ENCODE data around the gene SLC7A5.
"Not testable (repeated sequence)": the region's sequence is repeated elsewhere in the genome, so short reads cannot be mapped to it uniquely, and the experiment has no call there.

SLC7A5 gene

DNA sequence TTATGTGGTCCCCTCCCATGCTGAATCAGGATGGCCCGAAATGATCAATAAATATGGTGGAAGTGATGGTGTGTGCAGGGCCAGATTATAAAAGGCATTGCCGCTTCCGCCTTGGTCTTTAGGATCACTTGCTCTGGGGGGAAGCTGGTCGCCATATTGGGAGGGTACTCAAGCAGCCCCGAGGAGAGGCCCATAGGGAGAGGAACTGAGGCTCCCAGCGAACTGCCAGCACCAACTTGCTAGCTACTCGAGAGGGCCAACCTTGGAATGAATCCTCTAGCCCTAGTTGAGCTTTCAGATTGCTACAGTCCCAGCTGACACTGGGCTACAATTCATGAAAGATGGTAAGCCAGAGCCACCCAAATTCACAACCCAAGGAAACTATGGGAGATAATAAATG is 19.0 kb upstream of the SLC7A5 start:
- DNase-seq (ENCODE audit: low spot score) = not testable (repeated sequence)

DNA sequence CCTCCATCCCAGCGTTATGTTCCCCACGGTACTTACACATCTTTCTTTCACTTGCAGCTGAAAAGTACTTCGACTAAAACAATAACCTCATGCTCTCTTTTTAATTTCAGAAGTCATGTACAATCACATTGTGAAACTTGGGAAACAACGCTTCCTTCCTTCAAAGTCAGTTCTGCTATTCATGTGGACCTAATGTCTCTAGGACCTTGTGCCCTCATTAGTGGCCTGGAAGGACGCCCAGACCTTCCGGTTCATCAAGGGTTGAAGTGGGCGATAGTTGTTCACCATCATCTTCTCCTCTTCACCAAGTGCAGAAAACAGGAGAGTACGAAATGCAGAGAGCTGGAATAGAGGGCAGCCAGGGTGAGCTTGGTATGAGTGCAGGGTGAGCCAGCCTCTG is 18.6 kb upstream of the SLC7A5 start:
- peak; percentile 54 for DNase-seq (ENCODE audit: low spot score)

GRCh38 chr16:87885371-87885967 is 16.2 kb upstream of the SLC7A5 start:
- DNase-seq (ENCODE audit: low spot score) = not testable (repeated sequence)

- DNase-seq (ENCODE audit: low spot score) = no peak
Measured at GRCh38 chr16:87882436-87883019, 13.2 kb upstream of the SLC7A5 start.

DNA sequence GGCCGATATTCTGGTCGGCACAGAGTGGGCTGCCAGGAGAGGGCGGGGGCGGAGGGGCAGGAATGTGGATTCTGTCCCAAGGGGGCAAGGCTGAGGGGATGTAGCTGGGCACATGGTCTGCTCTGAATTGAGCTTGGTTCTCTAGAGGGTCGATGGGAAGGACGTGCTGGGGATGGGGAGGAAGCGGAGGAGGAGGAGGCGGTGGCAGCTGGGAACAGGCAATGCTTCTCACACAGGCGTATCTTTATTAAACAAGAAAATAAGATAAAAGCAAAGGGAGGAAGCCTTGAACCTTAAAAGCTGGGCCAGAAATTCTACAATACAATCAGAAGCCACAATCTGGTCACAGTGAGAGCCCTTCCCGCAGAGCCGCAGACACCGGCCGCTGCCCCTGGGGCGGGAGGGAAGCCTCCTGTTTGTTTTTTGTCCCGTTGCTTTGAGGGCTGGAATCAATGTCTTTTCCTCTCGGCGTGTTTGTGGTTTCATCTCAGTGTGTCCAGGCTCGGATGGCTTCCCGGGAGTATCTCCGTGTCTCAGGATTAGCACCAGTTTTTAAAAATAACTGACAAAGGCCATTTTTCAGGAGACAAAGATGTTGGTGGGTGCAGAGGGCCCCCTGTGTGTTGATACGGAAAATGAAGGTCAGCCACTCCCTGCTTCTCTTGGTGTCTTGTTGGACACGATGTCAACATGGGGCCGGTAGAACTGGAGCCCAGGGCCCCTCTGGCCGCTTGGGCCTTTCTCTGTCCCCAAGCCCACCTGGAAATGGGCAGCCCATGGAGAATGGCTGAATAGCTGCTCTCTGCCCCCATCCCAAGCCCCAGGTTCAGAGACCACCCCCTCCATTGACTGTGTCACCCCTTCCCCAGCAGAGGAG is 12.3 kb upstream of the SLC7A5 start:
- DNase-seq (ENCODE audit: low spot score) = no peak

GRCh38 chr16:87880117-87880696 is 10.9 kb upstream of the SLC7A5 start:
- DNase-seq (ENCODE audit: low spot score) = no peak

GRCh38 chr16:87879411-87880013 is 10.2 kb upstream of the SLC7A5 start:
- not testable (repeated sequence) for DNase-seq (ENCODE audit: low spot score)

DNA sequence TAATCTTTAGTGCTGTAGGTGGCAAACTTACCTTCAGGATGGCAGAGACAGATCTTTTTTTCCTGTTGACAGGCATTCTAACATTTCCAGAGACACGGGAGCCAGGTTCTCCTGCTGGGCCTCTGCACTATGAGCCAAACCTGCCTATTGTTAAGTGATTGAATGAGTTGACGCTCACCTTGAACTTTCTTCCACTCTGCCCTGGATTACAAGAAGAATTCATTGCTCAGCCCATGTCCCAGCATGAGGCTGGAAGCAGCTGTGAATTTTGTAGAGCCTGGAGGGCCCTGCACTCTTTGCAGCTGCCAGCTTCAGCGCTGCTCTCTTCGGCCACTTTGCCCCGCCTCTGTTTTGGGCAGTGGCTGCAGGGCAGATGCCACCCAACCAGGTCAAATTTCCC is 9.4 kb upstream of the SLC7A5 start:
- DNase-seq (ENCODE audit: low spot score) = no peak

DNA sequence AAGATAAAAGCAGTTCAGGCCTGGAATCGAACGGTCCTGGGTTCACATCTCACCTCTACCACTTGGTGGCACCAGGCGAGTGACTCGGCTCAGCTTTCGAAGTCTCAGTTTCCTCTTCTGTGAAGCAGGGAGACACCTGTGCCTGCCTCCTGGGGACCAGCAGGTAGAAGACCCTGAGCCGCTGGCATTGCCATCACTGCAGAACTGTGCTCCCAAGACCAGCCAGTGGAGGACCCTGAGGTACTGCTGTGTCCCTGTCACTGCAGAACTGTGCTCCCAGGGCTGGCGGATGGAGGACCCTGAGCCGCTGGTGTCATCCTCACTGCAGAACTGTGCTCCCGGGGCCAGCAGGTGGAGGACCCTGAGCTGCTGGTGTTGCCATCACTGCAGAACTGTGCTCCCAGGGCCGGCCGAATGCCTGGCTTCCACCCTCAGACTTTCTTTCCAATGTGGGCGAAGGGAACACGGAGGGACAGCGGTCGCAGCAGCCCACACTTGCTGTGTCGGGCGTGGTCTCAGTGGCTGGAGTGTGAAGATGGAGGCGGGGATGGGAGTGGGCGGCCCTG is 8.7 kb upstream of the SLC7A5 start:
- DNase-seq (ENCODE audit: low spot score) = no peak

- DNase-seq (ENCODE audit: low spot score) = no peak
Measured at GRCh38 chr16:87874639-87875427, 5.5 kb upstream of the SLC7A5 start.

DNA sequence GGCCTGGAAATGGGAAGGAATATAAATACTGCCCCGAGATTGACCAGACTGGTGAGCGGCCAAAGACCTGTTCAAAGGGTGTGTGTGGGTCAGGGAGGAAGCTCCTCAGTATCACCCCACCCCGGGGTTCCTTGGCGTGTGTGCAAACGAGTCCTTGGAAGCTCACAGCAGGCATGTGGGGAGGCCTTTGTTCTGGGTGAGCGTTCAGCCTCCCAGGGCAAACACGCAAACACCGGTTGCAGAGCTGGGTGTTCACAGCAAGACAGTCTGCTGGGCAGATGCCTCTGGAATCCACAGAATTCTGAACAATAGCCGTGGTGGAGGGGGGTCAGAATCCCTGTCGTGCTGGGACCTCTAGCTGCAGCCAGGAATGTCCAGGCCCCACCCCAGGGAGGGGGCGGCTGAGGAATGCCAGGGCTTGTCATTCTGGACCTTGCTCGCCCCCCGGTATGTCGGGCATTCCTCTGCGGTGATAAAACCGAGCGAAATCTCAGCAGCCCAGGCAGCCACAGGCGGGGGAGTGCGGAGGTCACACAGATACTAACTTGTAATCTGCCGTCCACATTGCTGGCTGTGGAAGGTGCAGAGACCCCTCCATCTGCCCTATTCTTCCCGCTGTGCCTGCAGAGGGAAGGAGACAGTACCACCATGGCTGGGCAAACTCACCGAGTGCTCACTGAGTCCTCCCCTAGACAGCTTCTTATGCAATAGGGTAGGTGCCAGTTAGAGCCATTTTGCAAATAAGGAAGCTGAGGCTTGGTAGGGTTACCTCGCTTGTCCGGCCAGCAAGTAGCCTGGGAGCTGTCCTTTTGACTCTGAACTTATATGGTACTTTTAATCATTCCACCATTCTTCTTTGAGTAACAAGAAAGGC is 1.3 kb upstream of the SLC7A5 start:
- peak; percentile 43 for DNase-seq (ENCODE audit: low spot score)

GRCh38 chr16:87869879-87870417 is 641 bp upstream of the SLC7A5 start:
- DNase-seq (ENCODE audit: low spot score) = not testable (repeated sequence)

DNA sequence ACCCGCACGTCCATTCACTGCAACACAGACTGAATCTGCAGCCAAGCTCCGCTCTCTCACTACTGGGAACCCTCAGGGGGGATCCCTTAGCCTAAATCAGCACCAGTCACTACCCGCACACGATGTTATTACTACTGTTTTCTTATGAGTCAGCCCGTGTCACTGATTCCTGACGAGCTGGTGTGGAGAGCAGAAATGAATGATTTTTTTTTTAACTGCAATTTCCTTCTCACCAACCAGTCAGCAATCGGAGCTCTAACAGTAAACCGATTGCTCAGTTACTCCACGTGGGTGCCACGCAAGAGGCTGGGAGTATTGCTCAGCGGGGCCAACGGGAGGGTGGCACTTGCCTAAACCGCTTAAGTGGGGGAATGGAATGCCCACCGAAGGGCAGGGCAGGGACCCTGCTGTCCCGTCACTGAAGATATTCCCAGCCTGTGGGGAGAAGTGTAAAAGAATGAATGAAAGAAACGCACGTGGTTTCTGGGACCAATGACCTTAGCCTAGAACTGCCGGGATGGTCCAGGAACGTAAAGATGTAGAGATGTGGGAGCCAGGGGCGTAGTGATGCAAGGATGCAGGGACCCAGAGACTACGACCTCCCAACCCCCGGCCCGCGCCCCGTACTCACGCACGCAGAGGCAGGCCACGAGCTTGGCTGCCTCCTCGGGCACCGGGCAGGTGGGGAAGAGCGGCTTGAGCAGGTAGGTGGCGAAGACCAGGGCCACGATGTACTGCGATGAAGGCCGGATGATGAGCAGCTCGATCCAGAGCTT is 865 bp downstream of the SLC7A5 start:
- not testable (repeated sequence) for DNase-seq (ENCODE audit: low spot score)

DNA sequence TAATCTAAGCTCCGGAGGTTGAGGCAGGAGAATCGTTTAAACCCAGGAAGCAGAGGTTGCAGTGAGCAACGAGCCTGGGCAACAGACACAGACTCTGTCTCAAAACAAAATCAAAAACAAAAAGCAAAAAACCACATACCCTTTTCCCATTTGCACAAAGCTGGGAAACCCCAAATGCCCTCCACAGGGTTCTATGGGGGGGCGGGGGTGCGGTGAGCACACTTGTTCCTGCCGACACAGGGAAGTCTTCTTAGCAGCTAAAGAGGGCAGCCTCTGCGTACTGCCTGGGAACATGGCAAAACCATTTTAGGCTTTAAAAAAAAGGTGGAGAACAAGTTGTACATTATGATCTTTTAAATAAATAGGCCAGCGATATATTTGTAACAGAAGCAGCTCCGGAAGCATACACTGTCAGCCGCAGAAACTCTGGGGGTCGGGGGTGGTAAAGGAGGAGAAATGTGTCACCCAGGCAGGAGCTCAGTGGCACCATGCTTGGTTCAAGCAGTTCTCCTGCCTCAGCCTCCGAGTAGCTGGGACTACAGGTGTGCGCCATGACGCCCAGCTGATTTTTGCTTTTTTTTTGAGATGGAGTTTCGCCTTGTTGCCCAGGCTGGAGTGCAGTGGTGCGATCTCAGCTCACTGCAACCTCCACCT is 3.3 kb downstream of the SLC7A5 start:
- DNase-seq (ENCODE audit: low spot score) = not testable (repeated sequence)

GRCh38 chr16:87864331-87864989 is 4.8 kb downstream of the SLC7A5 start:
- no peak for DNase-seq (ENCODE audit: low spot score)

- DNase-seq (ENCODE audit: low spot score) = not testable (repeated sequence)
Measured at GRCh38 chr16:87863327-87863635, 6.0 kb downstream of the SLC7A5 start.

DNA sequence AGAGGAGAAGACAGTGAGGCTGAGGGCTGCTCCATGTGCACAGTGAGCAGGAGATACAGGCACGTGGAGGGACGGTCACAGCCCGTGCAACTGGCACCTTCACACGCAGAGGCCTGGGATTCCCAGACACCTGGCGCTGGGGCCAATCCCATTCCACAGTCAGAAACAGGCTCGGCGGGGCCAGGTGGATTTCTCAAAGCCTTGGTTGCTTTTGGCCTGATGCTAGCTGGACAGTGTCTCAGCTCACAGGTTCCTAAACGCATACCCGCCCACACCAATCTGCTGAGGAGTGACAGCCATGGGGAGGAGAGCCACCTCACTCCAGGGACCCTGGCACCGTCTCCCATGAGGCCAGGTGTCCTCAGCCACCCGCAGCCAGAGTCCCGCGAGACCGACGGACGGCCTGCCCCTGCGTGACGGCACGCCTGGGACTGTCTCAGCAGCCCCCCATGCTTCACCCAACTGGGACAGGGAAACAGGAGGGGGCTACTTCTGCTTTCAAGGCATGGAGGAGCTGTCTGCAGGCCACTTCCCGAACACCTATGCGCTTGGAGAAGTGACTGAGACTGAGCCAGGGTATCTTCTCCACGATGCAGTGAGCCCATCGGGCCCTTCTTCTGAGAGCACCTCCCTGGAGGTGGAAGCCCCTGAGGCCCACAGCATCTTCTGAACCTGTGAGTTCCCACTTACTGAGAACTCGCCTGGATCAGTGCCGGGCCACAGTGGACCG is 6.5 kb downstream of the SLC7A5 start:
- not testable (repeated sequence) for DNase-seq (ENCODE audit: low spot score)

Data from pons (tissue), 1 donor.